ENCODE results near the gene ZNHIT2. TPM values are rescaled to one million over a fixed set of nuclear protein-coding genes. Genes with fewer than 3 reads are reported as not detected.

Gene ZNHIT2
- total RNA-seq, 2 donors from 2014 or later, result 32.7 to 37.8 TPM

GRCh38 chr11:65077451-65077850 lies 40.0 kb downstream of the ZNHIT2 start:
- intact Hi-C loops (cut with DNase I), result no loop called here

GRCh38 chr11:65072631-65072966 lies 44.9 kb downstream of the ZNHIT2 start:
- Histone ChIP-seq H3K9me3 (no peaks in the 10 kb centered on the region), H3K4me3 (no peak overlapping the region), H3K27ac (no peak overlapping the region), H3K27me3 (replicated peaks; ENCODE audit: insufficient read depth) (no peaks in the 10 kb centered on the region), H3K4me1 (replicated peaks) (no peaks in the 10 kb centered on the region), H3K36me3 (no peaks in the 10 kb centered on the region)
- TF ChIP-seq CTCF (IDR thresholded peaks at IDR 0.05), result no peak
- WGBS, result 44% methylated on average over 1 of the region's 1 CpG
- intact Hi-C loops (cut with DNase I), result no loop called here
- DNase-seq (ENCODE audit: low spot score), result no peak

More at GRCh38 chr11:65077451-65077850, 40.0 kb downstream of the ZNHIT2 start:
- DNase-seq (ENCODE audit: low spot score), result no peak
- Histone ChIP-seq H3K36me3 (no peaks in the 10 kb centered on the region), H3K27ac (no peak overlapping the region), H3K4me1 (replicated peaks) (no peaks in the 10 kb centered on the region), H3K4me3 (no peak overlapping the region), H3K9me3 (no peaks in the 10 kb centered on the region), H3K27me3 (replicated peaks; ENCODE audit: insufficient read depth) (no peaks in the 10 kb centered on the region)
- 65% methylated on average over 4 of the region's 4 CpGs for WGBS
- no peak for TF ChIP-seq CTCF (IDR thresholded peaks at IDR 0.05)
- TF ChIP-seq POLR2A (IDR thresholded peaks at IDR 0.05), result no peak
- TF ChIP-seq POLR2AphosphoS5 (IDR thresholded peaks at IDR 0.05), result no peak

GRCh38 chr11:65071907-65072630 lies 45.4 kb downstream of the ZNHIT2 start:
- intact Hi-C loops (cut with DNase I), result no loop called here
- WGBS, result 54% methylated on average over 4 of the region's 4 CpGs

GRCh38 chr11:65069217-65069616 lies 48.3 kb downstream of the ZNHIT2 start:
- WGBS, result 56% methylated on average over 9 of the region's 9 CpGs
- no peak for DNase-seq (ENCODE audit: low spot score)
- TF ChIP-seq CTCF (IDR thresholded peaks at IDR 0.05) (no peak), POLR2AphosphoS5 (IDR thresholded peaks at IDR 0.05) (no peak), POLR2A (IDR thresholded peaks at IDR 0.05) (no peak)
- no peaks in the 10 kb centered on the region for H3K9me3 ChIP-seq
- H3K27ac ChIP-seq, result no peak overlapping the region
- H3K4me3 ChIP-seq, result no peak overlapping the region
- no peaks in the 10 kb centered on the region for H3K27me3 ChIP-seq (replicated peaks; ENCODE audit: insufficient read depth)
- H3K36me3 ChIP-seq, result no peaks in the 10 kb centered on the region
- no peaks in the 10 kb centered on the region for H3K4me1 ChIP-seq (replicated peaks)
- intact Hi-C loops (cut with DNase I), result no loop called here

More at GRCh38 chr11:65071907-65072630, 45.4 kb downstream of the ZNHIT2 start:
- Histone ChIP-seq H3K4me3 (no peak overlapping the region), H3K4me1 (replicated peaks) (no peaks in the 10 kb centered on the region), H3K27ac (no peak overlapping the region), H3K36me3 (no peaks in the 10 kb centered on the region), H3K27me3 (replicated peaks; ENCODE audit: insufficient read depth) (no peaks in the 10 kb centered on the region), H3K9me3 (no peaks in the 10 kb centered on the region)
- TF ChIP-seq POLR2A (IDR thresholded peaks at IDR 0.05) (no peak), CTCF (IDR thresholded peaks at IDR 0.05) (no peak), POLR2AphosphoS5 (IDR thresholded peaks at IDR 0.05) (no peak)
- DNase-seq (ENCODE audit: low spot score), result no peak

DNA sequence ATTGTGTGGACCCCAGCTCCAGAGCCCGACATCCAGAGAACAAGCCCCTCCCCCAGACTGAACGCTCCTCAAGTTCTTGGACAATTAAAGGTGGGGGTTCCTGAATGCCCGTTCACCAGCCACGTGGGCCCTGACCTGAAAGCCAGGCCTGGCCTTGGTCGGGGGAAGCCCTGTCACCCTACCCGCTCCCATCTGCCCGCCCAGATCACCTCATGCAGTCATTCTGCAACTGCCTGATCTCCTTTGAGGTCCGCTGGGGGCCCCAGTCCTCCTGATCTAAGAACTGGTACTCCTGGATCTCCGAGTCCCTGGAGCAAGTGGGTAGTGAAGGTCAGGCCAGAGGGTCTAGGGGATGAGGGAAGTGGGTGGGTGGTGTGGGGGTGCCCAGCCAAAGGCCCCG lies 50.1 kb downstream of the ZNHIT2 start:
- TF ChIP-seq POLR2A (IDR thresholded peaks at IDR 0.05), result no peak
- H3K27me3 ChIP-seq (replicated peaks; ENCODE audit: insufficient read depth), result no peaks in the 10 kb centered on the region
- no peak for DNase-seq (ENCODE audit: low spot score)
- no peak overlapping the region for H3K27ac ChIP-seq
- intact Hi-C loops (cut with DNase I), result no loop called here
- H3K36me3 ChIP-seq, result no peaks in the 10 kb centered on the region
- no peak overlapping the region for H3K4me3 ChIP-seq
- H3K4me1 ChIP-seq (replicated peaks), result no peaks in the 10 kb centered on the region
- WGBS, result 83% methylated on average over 10 of the region's 10 CpGs
- no peaks in the 10 kb centered on the region for H3K9me3 ChIP-seq
